ENCODE results near the gene CADM1. TPM values are rescaled to one million over a fixed set of nuclear protein-coding genes. Genes with fewer than 3 reads are reported as not detected.

Gene CADM1
- polyA plus RNA-seq, 1 donor (not counting 4 experiments of a cell fraction or from before 2014, with no cell fraction given): 9.5 TPM

- Histone ChIP-seq H3K36me3 (ENCODE audit: control insufficient read depth in 2 of 2, extremely low read depth in 1 of 2, insufficient read depth in 2 of 2, low read length in 2 of 2) (no peaks in the 10 kb centered on the region), H3K79me2 (ENCODE audit: control insufficient read depth, insufficient read depth, low read length) (no peaks in the 10 kb centered on the region), H3K4me2 (ENCODE audit: control insufficient read depth, extremely low read depth, insufficient read depth, low read depth, low read length) (no peak overlapping the region), H2AFZ (ENCODE audit: control insufficient read depth, low read length) (no peak overlapping the region), H3K9me3 (ENCODE audit: control insufficient read depth, low read depth, low read length) (no peaks in the 10 kb centered on the region), H3K27me3 (ENCODE audit: control insufficient read depth, extremely low read depth, insufficient read depth, low read length) (no peaks in the 10 kb centered on the region), H3K9ac (ENCODE audit: control insufficient read depth, extremely low read depth, insufficient read depth, low read length) (no peak overlapping the region), H3K9me1 (ENCODE audit: control insufficient read depth, extremely low read depth, insufficient read depth, low read length) (no peaks in the 10 kb centered on the region), H3K4me3 (ENCODE audit: control insufficient read depth in 2 of 3, extremely low read depth in 1 of 3, insufficient read depth in 2 of 3, low read depth in 1 of 3, low read length in 3 of 3) (no peak overlapping the region), H4K20me1 (ENCODE audit: control insufficient read depth, extremely low read depth, insufficient read depth, low read length) (no peaks in the 10 kb centered on the region), H3K27ac (ENCODE audit: control insufficient read depth, insufficient read depth, low read length) (no peak overlapping the region), H3K4me1 (ENCODE audit: control insufficient read depth, extremely low read depth, insufficient read depth, low read length) (no peaks in the 10 kb centered on the region)
- dilution Hi-C loops (cut with MboI; ENCODE audit: extremely low pct_ligation_motif_present, low sequenced_read_pairs): no loop called here
- FAIRE-seq (no peak), DNase-seq (ENCODE audit: low read depth, low spot score) (no peak)
- TF ChIP-seq EZH2 (IDR thresholded peaks at IDR 0.05; ENCODE audit: low read length) (no peak), CTCF (optimal IDR thresholded peaks at IDR 0.05 in 1 of 3, IDR thresholded peaks at IDR 0.05 in 1 of 3, conservative IDR thresholded peaks at IDR 0.05 in 1 of 3; ENCODE audit: extremely low read depth in 1 of 3, insufficient read depth in 2 of 3, low read length in 3 of 3) (no peak)
Measured at GRCh38 chr11:115213007-115213406, 291.2 kb downstream of the CADM1 start.

- Histone ChIP-seq H3K9me3 (ENCODE audit: control insufficient read depth, low read depth, low read length) (no peaks in the 10 kb centered on the region), H3K9me1 (ENCODE audit: control insufficient read depth, extremely low read depth, insufficient read depth, low read length) (no peaks in the 10 kb centered on the region), H3K79me2 (ENCODE audit: control insufficient read depth, insufficient read depth, low read length) (no peaks in the 10 kb centered on the region), H3K27me3 (ENCODE audit: control insufficient read depth, extremely low read depth, insufficient read depth, low read length) (no peaks in the 10 kb centered on the region), H3K4me2 (ENCODE audit: control insufficient read depth, extremely low read depth, insufficient read depth, low read depth, low read length) (no peak overlapping the region), H3K4me3 (ENCODE audit: control insufficient read depth in 2 of 3, extremely low read depth in 1 of 3, insufficient read depth in 2 of 3, low read depth in 1 of 3, low read length in 3 of 3) (no peak overlapping the region), H2AFZ (ENCODE audit: control insufficient read depth, low read length) (no peak overlapping the region), H4K20me1 (ENCODE audit: control insufficient read depth, extremely low read depth, insufficient read depth, low read length) (no peaks in the 10 kb centered on the region), H3K9ac (ENCODE audit: control insufficient read depth, extremely low read depth, insufficient read depth, low read length) (no peak overlapping the region), H3K36me3 (ENCODE audit: control insufficient read depth in 2 of 2, extremely low read depth in 1 of 2, insufficient read depth in 2 of 2, low read length in 2 of 2) (no peaks in the 10 kb centered on the region), H3K27ac (ENCODE audit: control insufficient read depth, insufficient read depth, low read length) (no peak overlapping the region), H3K4me1 (ENCODE audit: control insufficient read depth, extremely low read depth, insufficient read depth, low read length) (no peaks in the 10 kb centered on the region)
- no peak for FAIRE-seq
- no peak for DNase-seq (ENCODE audit: low read depth, low spot score)
- dilution Hi-C loops (cut with MboI; ENCODE audit: extremely low pct_ligation_motif_present, low sequenced_read_pairs): no loop called here
- TF ChIP-seq CTCF (optimal IDR thresholded peaks at IDR 0.05 in 1 of 3, IDR thresholded peaks at IDR 0.05 in 1 of 3, conservative IDR thresholded peaks at IDR 0.05 in 1 of 3; ENCODE audit: extremely low read depth in 1 of 3, insufficient read depth in 2 of 3, low read length in 3 of 3): no peak
- TF ChIP-seq EZH2 (IDR thresholded peaks at IDR 0.05; ENCODE audit: low read length): no peak
Measured at GRCh38 chr11:115208808-115209259, 295.4 kb downstream of the CADM1 start.

All from keratinocyte (primary cell).